HG02642 (cell line): ENCODE measurements around the gene KLK3.
A peak's percentile ranks its signal among the peaks of the same experiment; 100 is the strongest.
"Not testable (repeated sequence)": the region's sequence is repeated elsewhere in the genome, so short reads cannot be mapped to it uniquely, and the experiment has no call there.

Source experiments
- ATAC-seq: cut with Tn5 transposase; IDR thresholded peaks from one replicate; pipeline ENCODE4 v1.9.1; 2021; ENCODE audit warnings: mild to moderate bottlenecking; ENCODE audit not compliant: unreplicated experiment, poor library complexity

The KLK3 gene

GRCh38 chr19:50854636-50855410 is at the start of gene KLK3:
KLK3 (plus strand) TSS chr19:50854915; CDS start chr19:50854956, 41 bp downstream.
- no peak for ATAC-seq

- no peak for ATAC-seq
Measured at GRCh38 chr19:50808856-50809255, 45.9 kb upstream of the KLK3 start.

- ATAC-seq = not testable (repeated sequence)
Measured at GRCh38 chr19:50811622-50812238, 43.0 kb upstream of the KLK3 start.

GRCh38 chr19:50812474-50812873 is 42.2 kb upstream of the KLK3 start:
- no peak for ATAC-seq

- no peak for ATAC-seq
Measured at GRCh38 chr19:50814883-50815282, 39.8 kb upstream of the KLK3 start.

- no peak for ATAC-seq
Measured at GRCh38 chr19:50815439-50815838, 39.3 kb upstream of the KLK3 start.

GRCh38 chr19:50817941-50818858 is 36.5 kb upstream of the KLK3 start:
- ATAC-seq = peak; percentile 60

GRCh38 chr19:50818859-50819472 is 35.7 kb upstream of the KLK3 start:
- ATAC-seq = no peak

- ATAC-seq = no peak
Measured at GRCh38 chr19:50819636-50820035, 35.1 kb upstream of the KLK3 start.

- no peak for ATAC-seq
Measured at GRCh38 chr19:50820086-50820485, 34.6 kb upstream of the KLK3 start.

GRCh38 chr19:50820549-50821247 is 34.0 kb upstream of the KLK3 start:
- no peak for ATAC-seq

- no peak for ATAC-seq
Measured at GRCh38 chr19:50821248-50821612, 33.5 kb upstream of the KLK3 start.

GRCh38 chr19:50821622-50822021 is 33.1 kb upstream of the KLK3 start:
- ATAC-seq = no peak

GRCh38 chr19:50822661-50823208 is 32.0 kb upstream of the KLK3 start:
- no peak for ATAC-seq

- ATAC-seq = no peak
Measured at GRCh38 chr19:50823389-50824042, 31.2 kb upstream of the KLK3 start, which contains the start of gene KLK1. KLK1 (minus strand) TSS chr19:50823787; CDS start chr19:50823748, 39 bp downstream.

- ATAC-seq = no peak
Measured at GRCh38 chr19:50826492-50827240, 28.0 kb upstream of the KLK3 start.

GRCh38 chr19:50827476-50827875 is 27.2 kb upstream of the KLK3 start:
- no peak for ATAC-seq

- no peak for ATAC-seq
Measured at GRCh38 chr19:50829801-50830200, 24.9 kb upstream of the KLK3 start.
